GM12875 (cell line): ENCODE results near the gene RGS6.

Experiments
- H3K4me3 ChIP-seq: one replicate; pipeline ENCODE4 v1.5.1; 2011; ENCODE audit warnings: low read depth, low read length, control low read depth
- TF ChIP-seq, protein P1 (sequence below): IDR thresholded peaks from 2 replicates; pipeline ENCODE4 v1.5.1; 2011; ENCODE audit warnings: low read depth, mild to moderate bottlenecking, control low read depth, inconsistent platforms, low read length, moderate library complexity, borderline replicate concordance; ENCODE audit not compliant: insufficient read depth

The RGS6 gene

DNA sequence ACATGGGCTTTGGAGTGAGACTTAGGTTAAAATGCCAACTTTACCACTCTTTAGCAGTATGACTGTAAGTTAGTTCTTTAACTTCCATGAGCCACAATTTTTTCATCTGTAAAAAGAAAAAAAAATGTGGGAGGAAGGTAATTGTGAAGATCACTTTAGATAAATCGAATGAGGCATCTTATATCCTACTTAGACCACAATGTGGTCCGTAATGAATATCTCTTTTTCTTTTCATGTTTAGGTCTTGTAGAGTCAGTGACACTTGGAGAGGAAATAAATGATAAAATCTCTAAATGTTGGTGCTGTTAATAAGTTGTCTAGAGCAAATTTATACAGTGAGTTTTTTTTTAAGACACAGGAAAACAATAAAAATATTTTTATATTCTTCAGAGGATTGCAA is 34.3 kb downstream of the RGS6 start:
- TF ChIP-seq, protein P1, sequence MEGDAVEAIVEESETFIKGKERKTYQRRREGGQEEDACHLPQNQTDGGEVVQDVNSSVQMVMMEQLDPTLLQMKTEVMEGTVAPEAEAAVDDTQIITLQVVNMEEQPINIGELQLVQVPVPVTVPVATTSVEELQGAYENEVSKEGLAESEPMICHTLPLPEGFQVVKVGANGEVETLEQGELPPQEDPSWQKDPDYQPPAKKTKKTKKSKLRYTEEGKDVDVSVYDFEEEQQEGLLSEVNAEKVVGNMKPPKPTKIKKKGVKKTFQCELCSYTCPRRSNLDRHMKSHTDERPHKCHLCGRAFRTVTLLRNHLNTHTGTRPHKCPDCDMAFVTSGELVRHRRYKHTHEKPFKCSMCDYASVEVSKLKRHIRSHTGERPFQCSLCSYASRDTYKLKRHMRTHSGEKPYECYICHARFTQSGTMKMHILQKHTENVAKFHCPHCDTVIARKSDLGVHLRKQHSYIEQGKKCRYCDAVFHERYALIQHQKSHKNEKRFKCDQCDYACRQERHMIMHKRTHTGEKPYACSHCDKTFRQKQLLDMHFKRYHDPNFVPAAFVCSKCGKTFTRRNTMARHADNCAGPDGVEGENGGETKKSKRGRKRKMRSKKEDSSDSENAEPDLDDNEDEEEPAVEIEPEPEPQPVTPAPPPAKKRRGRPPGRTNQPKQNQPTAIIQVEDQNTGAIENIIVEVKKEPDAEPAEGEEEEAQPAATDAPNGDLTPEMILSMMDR, result no peak
- H3K4me3 ChIP-seq, result no peak overlapping the region

DNA sequence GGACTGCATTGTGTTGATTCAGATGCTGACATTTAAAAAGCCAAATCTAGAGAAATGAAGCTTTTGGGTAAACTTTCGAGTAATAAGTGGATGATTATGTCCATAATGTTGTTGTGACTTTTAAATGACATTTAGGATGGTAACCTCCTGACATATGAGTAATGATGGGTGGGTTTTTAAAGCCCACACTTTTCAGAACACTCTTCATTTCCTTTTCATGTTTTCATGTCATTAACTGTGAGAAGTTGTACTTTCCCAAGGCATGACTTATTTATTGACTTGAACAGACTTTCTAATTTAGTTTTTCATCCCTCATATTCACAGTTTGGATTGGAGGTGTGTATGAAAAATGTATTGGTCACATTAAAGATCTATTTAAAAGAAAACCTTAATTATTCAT is 35.5 kb downstream of the RGS6 start:
- H3K4me3 ChIP-seq, result no peak overlapping the region
- TF ChIP-seq, protein P1, result no peak

DNA sequence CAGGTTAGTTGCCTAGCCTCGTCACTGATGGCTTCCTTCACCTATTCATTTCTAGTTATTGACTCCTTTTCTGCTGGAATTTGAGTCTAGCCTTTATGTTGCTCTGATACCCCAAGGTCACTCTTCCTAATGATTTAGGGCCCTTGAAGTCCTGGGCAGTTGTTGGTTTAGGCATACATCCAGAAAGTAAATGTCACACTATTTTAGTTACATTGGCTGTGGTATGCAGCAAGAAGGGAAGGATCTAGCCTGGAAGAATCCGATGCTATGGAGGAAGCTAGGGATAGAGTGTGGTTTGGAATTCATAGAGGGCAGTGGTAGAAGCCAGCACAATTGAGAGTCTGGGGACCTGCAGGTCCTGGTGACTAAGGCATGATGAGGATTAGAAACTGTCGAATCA is 38.0 kb downstream of the RGS6 start:
- TF ChIP-seq, protein P1, result no peak
- H3K4me3 ChIP-seq, result no peak overlapping the region

DNA sequence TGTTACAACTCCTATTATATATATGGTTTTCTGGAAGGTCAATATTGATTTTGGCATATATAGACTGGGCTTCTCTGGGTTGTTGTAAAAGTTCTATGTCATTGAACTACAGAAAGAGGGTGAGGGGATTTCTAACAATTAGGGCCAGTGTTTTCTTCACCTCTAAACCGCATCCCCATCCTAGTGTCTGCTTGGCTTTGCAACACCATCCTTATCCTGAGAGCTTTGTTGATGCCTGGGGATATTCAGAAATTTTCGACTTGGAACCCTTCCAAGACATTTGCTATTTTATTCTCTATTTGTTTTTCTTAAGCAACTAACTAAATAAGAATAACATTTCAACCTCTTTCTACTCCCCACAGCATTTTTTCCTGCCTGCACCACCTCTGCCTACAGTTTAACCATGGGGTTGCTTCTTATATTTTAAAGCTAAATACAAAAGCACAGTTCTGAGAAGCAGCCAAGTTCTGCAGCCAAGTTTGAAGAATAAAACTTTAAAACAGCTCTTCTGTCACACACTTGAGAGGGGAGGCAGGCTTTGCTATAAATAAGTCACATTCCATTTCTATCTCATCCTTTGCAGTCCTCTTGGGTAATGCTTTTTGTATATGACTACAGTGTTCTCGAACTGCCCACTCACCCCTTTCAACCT is 53.4 kb downstream of the RGS6 start:
- TF ChIP-seq, protein P1, result no peak
- H3K4me3 ChIP-seq, result no peak overlapping the region

DNA sequence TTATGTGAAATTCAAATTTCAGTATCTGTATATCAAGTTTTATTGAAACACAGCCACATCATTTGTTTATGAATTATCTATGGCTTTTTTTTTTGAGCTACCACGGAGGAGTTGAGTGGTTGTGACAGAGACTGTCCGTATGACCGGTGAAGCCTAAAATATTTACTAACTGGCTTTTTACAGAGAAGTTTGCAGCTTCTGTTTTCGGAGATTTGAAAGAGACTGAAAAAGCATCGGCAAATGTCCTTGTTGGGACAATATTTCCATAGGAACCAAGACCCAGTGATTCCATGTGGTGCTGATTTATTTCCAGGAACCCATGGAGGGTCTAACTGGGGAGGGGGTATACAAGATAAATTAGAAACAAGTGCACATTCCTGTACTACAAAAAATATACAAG is 56.2 kb downstream of the RGS6 start:
- no peak overlapping the region for H3K4me3 ChIP-seq
- TF ChIP-seq, protein P1, result no peak

DNA sequence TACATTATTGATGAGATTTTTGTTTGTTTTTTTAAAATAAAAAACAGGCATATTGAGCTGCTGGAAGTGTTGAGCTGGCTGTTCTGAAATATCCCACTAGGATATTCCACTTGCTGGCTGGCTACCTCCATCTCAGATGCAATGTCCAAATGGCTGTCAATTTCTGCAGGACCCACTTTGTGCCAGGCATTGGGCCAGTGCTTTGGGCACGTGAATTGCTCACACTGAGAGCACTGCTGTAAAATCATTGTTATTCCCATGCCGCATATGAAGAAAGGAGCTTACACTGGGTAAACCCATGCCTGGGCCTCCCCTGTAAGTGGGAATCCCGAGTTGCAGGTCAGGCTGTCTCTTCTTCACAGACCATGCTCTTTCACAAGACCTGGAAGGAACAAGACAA is 56.7 kb downstream of the RGS6 start:
- TF ChIP-seq, protein P1, result no peak
- no peak overlapping the region for H3K4me3 ChIP-seq

DNA sequence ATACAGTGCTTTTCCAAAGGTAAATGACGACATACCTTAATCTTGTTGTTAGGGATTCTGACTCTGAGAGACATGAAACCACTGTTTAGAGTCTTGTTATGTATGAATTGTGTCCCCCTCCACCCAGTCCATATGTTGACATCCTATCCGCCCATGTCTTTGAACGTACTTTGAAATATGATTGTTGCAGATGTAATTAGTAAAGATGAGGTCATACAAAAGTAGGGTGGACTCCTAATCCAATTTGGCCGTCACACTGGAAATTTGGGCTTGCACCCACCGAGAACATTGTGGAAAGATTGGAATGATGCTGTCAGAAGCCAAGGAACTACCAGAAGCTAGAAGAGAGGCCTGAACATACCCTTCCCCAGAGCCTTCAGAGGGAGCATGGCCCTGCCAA is 62.2 kb downstream of the RGS6 start:
- TF ChIP-seq, protein P1, result no peak
- H3K4me3 ChIP-seq, result no peak overlapping the region
